Measurements from ENCODE around the gene WDR91. TPM values are rescaled to one million over a fixed set of nuclear protein-coding genes. Genes with fewer than 3 reads are reported as not detected.

WDR91 gene
- total RNA-seq, 1 donor from 2014 or later: 27.1 TPM

GRCh38 chr7:135165862-135166261 is 45.5 kb downstream of the WDR91 start:
- Histone ChIP-seq H3K27ac (peak overlapping the region; percentile 72), H3K27me3 (ENCODE audit: low read depth) (no peaks in the 10 kb centered on the region), H3K36me3 (peaks cover 51% of the 10 kb centered on the region), H3K9me3 (no peaks in the 10 kb centered on the region), H3K4me3 (no peak overlapping the region), H3K4me1 (peaks cover 79% of the 10 kb centered on the region)
- no peak for TF ChIP-seq CTCF (IDR thresholded peaks at IDR 0.05)
- intact Hi-C loops (cut with DNase I): no loop called here
- ATAC-seq: no peak
- DNase-seq: no peak

- Histone ChIP-seq H3K27me3 (ENCODE audit: low read depth) (no peaks in the 10 kb centered on the region), H3K4me3 (no peak overlapping the region), H3K27ac (peak overlapping the region; percentile 72), H3K4me1 (peaks cover 88% of the 10 kb centered on the region), H3K36me3 (peaks cover 51% of the 10 kb centered on the region), H3K9me3 (no peaks in the 10 kb centered on the region)
- TF ChIP-seq CTCF (IDR thresholded peaks at IDR 0.05): peak; percentile 10
- intact Hi-C loops (cut with DNase I): no loop called here
- ATAC-seq (no peak), DNase-seq (no peak)
Measured at GRCh38 chr7:135164357-135165061, 46.8 kb downstream of the WDR91 start.

GRCh38 chr7:135162382-135163001 is 48.8 kb downstream of the WDR91 start:
- no peak for DNase-seq

GRCh38 chr7:135161669-135162068 is 49.7 kb downstream of the WDR91 start:
- Histone ChIP-seq H3K36me3 (peaks cover 33% of the 10 kb centered on the region), H3K4me3 (no peak overlapping the region), H3K27ac (peak overlapping the region; percentile 65), H3K27me3 (ENCODE audit: low read depth) (no peaks in the 10 kb centered on the region), H3K4me1 (peaks cover 83% of the 10 kb centered on the region), H3K9me3 (no peaks in the 10 kb centered on the region)
- intact Hi-C loops (cut with DNase I): no loop called here
- ATAC-seq (no peak), DNase-seq (no peak)
- TF ChIP-seq CTCF (IDR thresholded peaks at IDR 0.05): no peak

More at GRCh38 chr7:135162382-135163001, 48.8 kb downstream of the WDR91 start:
- H3K9me3 ChIP-seq: no peaks in the 10 kb centered on the region
- ATAC-seq: no peak
- no peak overlapping the region for H3K4me3 ChIP-seq
- H3K4me1 ChIP-seq: peaks cover 90% of the 10 kb centered on the region
- H3K27me3 ChIP-seq (ENCODE audit: low read depth): no peaks in the 10 kb centered on the region
- H3K36me3 ChIP-seq: peaks cover 42% of the 10 kb centered on the region
- TF ChIP-seq CTCF (IDR thresholded peaks at IDR 0.05): no peak
- intact Hi-C loops (cut with DNase I): no loop called here
- H3K27ac ChIP-seq: peak overlapping the region; percentile 65

- ATAC-seq: no peak
Measured at GRCh38 chr7:135160858-135161653, 50.3 kb downstream of the WDR91 start.

More at GRCh38 chr7:135160858-135161653, 50.3 kb downstream of the WDR91 start:
- H3K27ac ChIP-seq: peak overlapping the region; percentile 65
- no peaks in the 10 kb centered on the region for H3K27me3 ChIP-seq (ENCODE audit: low read depth)
- no peak for TF ChIP-seq CTCF (IDR thresholded peaks at IDR 0.05)
- no peaks in the 10 kb centered on the region for H3K9me3 ChIP-seq
- intact Hi-C loops (cut with DNase I): no loop called here
- no peak for DNase-seq
- peaks cover 27% of the 10 kb centered on the region for H3K36me3 ChIP-seq
- H3K4me1 ChIP-seq: peaks cover 79% of the 10 kb centered on the region
- H3K4me3 ChIP-seq: no peak overlapping the region
